Epithelial cell of proximal tubule (primary cell): ENCODE measurements around the gene PLEKHJ1. TPM values are rescaled to one million over a fixed set of nuclear protein-coding genes. Genes with fewer than 3 reads are reported as not detected.
A peak's percentile ranks its signal among the peaks of the same experiment; 100 is the strongest.

Experiments used
- DNase-seq: peaks from one replicate; pipeline ENCODE4 v3.0.0-alpha.2; 2011; ENCODE audit warnings: low read depth
- H3K4me3 ChIP-seq: 2 replicates; pipeline ENCODE4 v1.5.1; 2011; ENCODE audit warnings: low read depth, mild to moderate bottlenecking, low read length
- CTCF ChIP-seq: conservative IDR thresholded peaks from 2 replicates; pipeline ENCODE4 v1.5.1; 2012; ENCODE audit warnings: low read depth, mild to moderate bottlenecking, low read length
- total RNA-seq: library from RNA; depleted of rRNA; stranded (reverse); fragments of >200 nt; gene quantifications from 2 replicates; pipeline ENCODE4 v1.2.3, GENCODE V29; 2015

Gene PLEKHJ1
- total RNA-seq, 1 donor from 2014 or later, result 167 TPM

- DNase-seq, result no peak
- TF ChIP-seq CTCF, result no peak
- no peak overlapping the region for H3K4me3 ChIP-seq
Measured at GRCh38 chr19:2243274-2244124, 7.4 kb upstream of the PLEKHJ1 start.

- no peak for TF ChIP-seq CTCF
- DNase-seq, result no peak
- H3K4me3 ChIP-seq, result no peak overlapping the region
Measured at GRCh38 chr19:2242816-2243215, 6.7 kb upstream of the PLEKHJ1 start.

- no peak for DNase-seq
- no peak overlapping the region for H3K4me3 ChIP-seq
- no peak for TF ChIP-seq CTCF
Measured at GRCh38 chr19:2242092-2242537, 6.0 kb upstream of the PLEKHJ1 start.

GRCh38 chr19:2240881-2241760 lies 5.0 kb upstream of the PLEKHJ1 start:
- no peak overlapping the region for H3K4me3 ChIP-seq

GRCh38 chr19:2239771-2240770 lies 3.9 kb upstream of the PLEKHJ1 start:
- peak overlapping the region; percentile 58 for H3K4me3 ChIP-seq
- no peak for DNase-seq
- no peak for TF ChIP-seq CTCF

More at GRCh38 chr19:2240881-2241760, 5.0 kb upstream of the PLEKHJ1 start:
- DNase-seq, result no peak
- no peak for TF ChIP-seq CTCF

GRCh38 chr19:2239173-2239572 lies 3.0 kb upstream of the PLEKHJ1 start:
- peak overlapping the region; percentile 58 for H3K4me3 ChIP-seq
- TF ChIP-seq CTCF, result no peak
- no peak for DNase-seq
